ENCODE results near the gene SH3BP4. TPM values are rescaled to one million over a fixed set of nuclear protein-coding genes. Genes with fewer than 3 reads are reported as not detected.
A peak's percentile ranks its signal among the peaks of the same experiment; 100 is the strongest.

SH3BP4 gene
- total and polyA plus RNA-seq, 2 of the 8 experiments (the other 6 are each of a cell fraction or from before 2014, with no cell fraction given) = 28.3 to 35.4 TPM

DNA sequence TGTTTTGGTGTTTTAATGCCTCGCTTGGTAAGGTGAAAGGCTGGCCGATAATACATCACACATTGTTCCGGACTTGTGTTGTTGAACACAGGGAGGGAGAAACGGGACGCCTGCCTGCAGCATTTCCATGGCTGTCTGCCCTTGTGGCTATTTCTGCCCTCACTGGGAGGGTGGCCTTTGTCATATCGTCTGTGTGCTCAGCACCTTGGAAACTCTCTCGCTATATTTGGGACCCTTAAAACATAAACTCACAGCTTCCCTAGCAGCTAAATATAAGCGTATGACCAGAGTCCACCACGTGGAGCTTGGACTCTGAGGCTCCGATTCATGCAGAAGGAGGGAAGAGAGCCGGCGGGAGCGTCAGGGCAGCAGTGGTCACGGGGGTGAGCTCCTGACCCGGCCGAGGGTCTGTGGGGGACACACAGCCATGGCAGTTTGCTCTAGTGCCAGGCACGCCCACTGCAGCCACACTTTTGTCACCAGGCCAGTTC, 111.7 kb downstream of the SH3BP4 start:
- ChIA-PET POLR2A (ENCODE audit: partially characterized antibody) (no interaction called here), CTCF (ENCODE audit: partially characterized antibody) (interaction anchor here (1.0 to 4.1 kb wide), 3 partner anchors 8 to 221 kb away, joined by 3 to 26 read pairs (median 3); no protein-coding TSS in a partner anchor)
- Histone ChIP-seq H3K9me3 (ENCODE audit: insufficient read depth in 2 of 2, low read depth in 1 of 2, low read length in 1 of 2) (no peaks in the 10 kb centered on the region), H2BK5ac (ENCODE audit: low read depth, low read length) (no peak overlapping the region), H3K4ac (replicated peaks; ENCODE audit: insufficient read length, low read depth, low read length) (no peak overlapping the region), H2AK5ac (ENCODE audit: low read depth, low read length) (no peak overlapping the region; the same call in 1 of the 2 replicates), H3K23ac (ENCODE audit: insufficient read length) (no peak overlapping the region), H3K79me1 (ENCODE audit: low read depth, low read length) (no peaks in the 10 kb centered on the region), H4K5ac (ENCODE audit: insufficient read length, low read depth, low read length) (no peak overlapping the region), H3K36me3 (ENCODE audit: control insufficient read depth in 2 of 4, insufficient read depth in 4 of 4, low read length in 3 of 4) (no peaks in the 10 kb centered on the region), H3K9ac (replicated peaks in 1 of 4; ENCODE audit: extremely low read depth in 1 of 4, low read depth in 3 of 4, low read length in 3 of 4) (no peak overlapping the region), H3K79me2 (ENCODE audit: control insufficient read depth in 1 of 2, insufficient read depth in 2 of 2, low read length in 2 of 2) (no peaks in the 10 kb centered on the region), H3K56ac (replicated peaks; ENCODE audit: insufficient read length, low read depth, low read length) (no peak overlapping the region), H4K8ac (ENCODE audit: extremely low read depth, insufficient read depth, low read length) (no peak overlapping the region; the same call in 1 of the 2 replicates), H3K23me2 (ENCODE audit: low read depth, low read length) (no peaks in the 10 kb centered on the region; the same call in 1 of the 2 replicates), H3K27me3 (replicated peaks in 1 of 4; ENCODE audit: control insufficient read depth in 3 of 4, extremely low read depth in 1 of 4, insufficient read depth in 3 of 4, low read length in 3 of 4) (no peaks in the 10 kb centered on the region), H2BK120ac (replicated peaks; ENCODE audit: low read depth, low read length) (no peak overlapping the region), H3K18ac (ENCODE audit: extremely low read depth, low read length) (0 out of 2 replicates have a peak overlapping the region, but pooled peaks have one; percentile 32), H3K14ac (ENCODE audit: insufficient read length) (no peak overlapping the region), H2BK20ac (ENCODE audit: low read length) (no peak overlapping the region), H2BK12ac (ENCODE audit: low read depth, low read length) (no peak overlapping the region), H2BK15ac (ENCODE audit: low read length) (no peak overlapping the region; the same call in 1 of the 2 replicates), H3K4me3 (ENCODE audit: extremely low read depth in 1 of 4, insufficient read depth in 2 of 4, low read depth in 3 of 4, low read length in 4 of 4) (no peak overlapping the region), H4K91ac (replicated peaks; ENCODE audit: insufficient read length, low read length) (peak overlapping the region; percentile 3), H4K20me1 (replicated peaks in 1 of 2; ENCODE audit: control insufficient read depth in 1 of 2, insufficient read depth in 2 of 2, low read length in 2 of 2) (no peaks in the 10 kb centered on the region), H3K4me2 (ENCODE audit: insufficient read depth in 1 of 2, low read depth in 2 of 2, low read length in 2 of 2) (no peak overlapping the region), H3K4me1 (replicated peaks in 1 of 4; ENCODE audit: control insufficient read depth in 3 of 4, insufficient read depth in 4 of 4, low read length in 3 of 4) (peaks cover 0 to 8% (median 3%) of the 10 kb centered on the region in 4 experiments; a peak in 4 of 7 replicates), H2AFZ (ENCODE audit: low read length) (no peak overlapping the region), H3K27ac (ENCODE audit: low read depth, low read length) (no peak overlapping the region)
- DNase-seq (ENCODE audit: low read depth in 1 of 2, low spot score in 2 of 2) (no peak), FAIRE-seq (no peak)
- TF ChIP-seq YY1 (IDR thresholded peaks at IDR 0.05; ENCODE audit: low read depth, low read length) (no peak), HDAC2 (IDR thresholded peaks at IDR 0.05; ENCODE audit: borderline replicate concordance in 1 of 2, low read depth in 2 of 2, low read length in 2 of 2) (no peak), CBX8 (IDR thresholded peaks at IDR 0.05; ENCODE audit: borderline replicate concordance, low read depth, low read length) (no peak)
- 85% methylated on average over 17 of the region's 17 CpGs; no CpG with 5 or more reads in 1 of the 2 experiments for WGBS, 2 experiments (ENCODE audit: extremely low coverage in 1 of 2, insufficient coverage in 1 of 2, insufficient read length in 1 of 2, insufficient replicate concordance in 2 of 2, low coverage in 1 of 2, low lambda C conversion rate in 2 of 2, missing lambda C conversion rate in 1 of 2)
